ENCODE results near the gene GBP6.
"Not testable (repeated sequence)": the region's sequence is repeated elsewhere in the genome, so short reads cannot be mapped to it uniquely, and the experiment has no call there.

- TF ChIP-seq CTCF, POLR2A (IDR thresholded peaks at IDR 0.05): not testable (repeated sequence)
Measured at GRCh38 chr1:89407768-89408167, 43.9 kb downstream of the GBP6 start.

Data from breast epithelium (tissue), 3 donors.